Measurements from ENCODE around the gene ZNF500. TPM values are rescaled to one million over a fixed set of nuclear protein-coding genes. Genes with fewer than 3 reads are reported as not detected.

ZNF500 gene
- total RNA-seq, 2 experiments from 2014 or later, result 8.9 to 11.2 TPM

DNA sequence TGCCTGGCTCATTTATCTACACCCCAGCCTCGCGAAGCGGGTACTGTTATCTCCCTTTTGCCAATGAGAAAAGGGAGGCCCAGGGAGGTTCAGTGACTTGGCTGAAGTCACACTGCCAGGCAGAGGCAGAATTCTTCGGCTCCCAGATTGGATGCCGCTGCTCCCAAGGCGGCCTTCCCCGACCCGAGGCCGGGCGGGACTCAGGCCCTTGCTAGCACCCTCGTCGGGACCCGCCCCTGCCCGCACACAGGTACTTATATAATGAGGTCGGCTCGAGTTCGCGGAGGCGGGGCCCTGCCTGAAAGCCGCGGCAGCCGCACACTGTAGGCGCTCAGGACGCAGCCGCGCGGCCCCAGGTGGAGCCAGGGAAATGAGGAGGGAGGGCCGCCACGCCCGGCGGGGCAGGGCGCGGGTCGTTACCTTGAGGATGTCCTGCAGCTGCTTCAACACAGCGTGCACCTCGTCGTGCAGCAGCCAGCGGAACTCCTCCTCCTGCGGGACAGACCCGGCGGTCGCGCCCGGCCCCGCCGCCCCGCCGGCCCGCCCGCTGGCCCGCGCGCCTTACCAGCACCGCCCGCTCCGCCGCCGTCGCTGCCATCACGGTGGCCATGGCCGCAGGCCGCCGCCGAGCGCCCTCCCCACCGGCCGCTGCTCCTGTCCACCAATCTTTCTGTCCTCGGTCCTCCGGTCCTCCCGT, 35.1 kb upstream of the ZNF500 start, which contains the start of gene ROGDI:
TSS of gene ROGDI (minus strand) at position 672 of the 697 bp plus-strand sequence. CDS start at position 610, 62 bp downstream.
- Mint-ChIP-seq H3K27ac (no peak within 1 kb of the TSS), H3K36me3 (ENCODE audit: low read depth) (peaks cover 5% of the 10 kb centered on the region), H3K27me3 (ENCODE audit: low read depth) (no peaks in the 10 kb centered on the region), H3K4me1 (ENCODE audit: low read depth) (peaks cover 9% of the 10 kb centered on the region), H3K9me3 (no peaks in the 10 kb centered on the region), H3K4me3 (peak within 1 kb of the TSS; percentile 77)
- CTCF ChIA-PET, result interaction anchor here (1.5 kb wide), 1 partner anchor 154 kb away, joined by 3 read pairs; no protein-coding TSS in a partner anchor
- peak; percentile 81 for DNase-seq
- intact Hi-C loops (cut with micrococcal nuclease), result loop anchor here (1.0 to 2.0 kb wide), 6 partner anchors 34 to 264 kb away; partner anchors contain the start of genes ANKS3, CDIP1, DNAAF8 and GLYR1

DNA sequence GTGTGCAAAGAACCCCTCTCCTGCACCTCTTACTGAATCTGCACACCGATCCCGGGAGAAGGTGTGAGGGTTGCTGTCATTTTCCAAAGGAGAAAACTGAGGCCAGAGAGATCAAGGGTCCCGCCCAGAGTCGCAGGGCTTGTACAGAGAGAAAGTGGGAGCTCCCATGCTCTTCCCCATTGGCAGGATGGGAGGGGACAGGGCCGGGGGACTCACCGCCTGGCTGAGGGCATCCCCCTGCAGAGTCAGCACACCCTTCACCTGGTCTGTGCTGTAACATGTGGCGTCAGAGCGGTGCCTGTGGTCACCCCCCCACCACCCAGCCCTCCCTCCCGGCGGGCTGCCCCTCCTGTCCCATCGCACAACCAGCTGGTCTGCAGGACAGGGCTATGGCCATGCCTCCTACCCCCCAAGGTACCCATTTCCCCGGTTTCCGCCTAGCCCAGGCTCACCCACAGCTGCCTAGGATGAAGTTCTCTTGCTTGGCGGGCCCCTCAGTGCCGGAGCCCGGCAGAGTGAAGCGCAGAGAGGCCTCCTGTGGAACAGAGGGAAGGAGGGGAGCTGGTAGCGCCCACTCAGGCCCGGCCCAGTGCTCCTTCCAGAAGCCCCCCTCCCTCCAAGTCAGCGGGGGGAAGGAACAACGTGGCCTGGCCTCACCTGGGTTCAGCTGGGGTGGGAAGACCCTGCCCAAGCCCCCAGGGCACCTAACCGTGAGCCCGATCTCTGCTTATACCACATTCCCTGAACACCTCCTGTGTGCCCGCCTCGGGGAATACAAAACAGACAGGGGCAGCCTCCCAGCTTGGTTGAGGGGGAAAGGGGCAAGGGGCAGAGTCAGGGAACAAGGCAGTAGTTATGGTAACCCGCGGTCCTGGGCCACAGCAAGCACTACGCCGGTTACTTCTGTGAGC, 34.3 kb upstream of the ZNF500 start:
- Mint-ChIP-seq H3K27me3 (ENCODE audit: low read depth) (no peaks in the 10 kb centered on the region), H3K4me3 (peak overlapping the region; percentile 74), H3K27ac (no peak overlapping the region), H3K36me3 (ENCODE audit: low read depth) (peaks cover 5% of the 10 kb centered on the region), H3K9me3 (no peaks in the 10 kb centered on the region), H3K4me1 (ENCODE audit: low read depth) (peaks cover 9% of the 10 kb centered on the region)
- CTCF ChIA-PET, result interaction anchor here (1.5 kb wide), 1 partner anchor 155 kb away, joined by 3 read pairs; no protein-coding TSS in a partner anchor
- no peak for DNase-seq
- intact Hi-C loops (cut with micrococcal nuclease), result no loop called here

DNA sequence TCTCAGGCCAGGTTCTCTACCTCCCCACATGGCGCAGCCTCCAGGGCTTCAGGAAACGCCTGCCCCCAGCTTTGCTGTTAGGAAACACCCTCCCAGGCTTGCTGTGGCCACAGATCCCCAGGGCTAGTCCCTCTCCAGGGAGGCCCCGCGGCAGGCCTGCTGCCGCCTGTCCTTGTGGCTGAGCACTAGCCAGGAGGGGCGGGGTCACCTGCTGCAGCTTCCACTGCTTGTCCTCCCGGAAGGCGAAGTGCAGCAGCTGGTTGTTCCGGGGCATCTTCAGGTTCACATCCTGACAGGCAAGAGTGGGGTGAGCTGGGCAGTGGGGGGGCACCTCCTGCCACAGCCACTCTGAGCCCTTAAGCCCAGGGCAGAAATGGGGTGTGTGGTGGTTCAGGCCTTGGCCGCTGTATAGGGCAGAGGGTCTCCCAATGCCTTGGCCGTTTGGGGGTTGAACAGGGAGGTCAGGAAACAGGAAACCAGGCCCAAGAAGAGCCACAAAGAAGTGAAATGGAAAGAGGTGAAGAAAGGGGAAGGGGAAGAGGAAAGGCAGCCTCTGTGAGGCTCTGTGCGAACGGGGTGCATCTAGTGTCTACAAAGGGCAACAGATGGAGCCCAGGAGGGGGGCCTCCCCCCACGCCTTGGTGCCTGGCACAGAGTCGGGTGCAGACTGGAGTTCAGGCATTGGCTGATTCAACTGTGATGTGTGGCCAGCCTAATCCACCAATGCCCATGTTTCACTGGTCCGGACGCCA, 33.5 kb upstream of the ZNF500 start:
- CTCF ChIA-PET, result no interaction called here
- no peaks in the 10 kb centered on the region for H3K9me3 Mint-ChIP-seq
- DNase-seq, result no peak
- no peak overlapping the region for H3K27ac Mint-ChIP-seq
- peak overlapping the region; percentile 33 for H3K4me3 Mint-ChIP-seq
- intact Hi-C loops (cut with micrococcal nuclease), result no loop called here
- H3K36me3 Mint-ChIP-seq (ENCODE audit: low read depth), result peaks cover 4% of the 10 kb centered on the region
- no peaks in the 10 kb centered on the region for H3K27me3 Mint-ChIP-seq (ENCODE audit: low read depth)
- peaks cover 9% of the 10 kb centered on the region for H3K4me1 Mint-ChIP-seq (ENCODE audit: low read depth)

DNA sequence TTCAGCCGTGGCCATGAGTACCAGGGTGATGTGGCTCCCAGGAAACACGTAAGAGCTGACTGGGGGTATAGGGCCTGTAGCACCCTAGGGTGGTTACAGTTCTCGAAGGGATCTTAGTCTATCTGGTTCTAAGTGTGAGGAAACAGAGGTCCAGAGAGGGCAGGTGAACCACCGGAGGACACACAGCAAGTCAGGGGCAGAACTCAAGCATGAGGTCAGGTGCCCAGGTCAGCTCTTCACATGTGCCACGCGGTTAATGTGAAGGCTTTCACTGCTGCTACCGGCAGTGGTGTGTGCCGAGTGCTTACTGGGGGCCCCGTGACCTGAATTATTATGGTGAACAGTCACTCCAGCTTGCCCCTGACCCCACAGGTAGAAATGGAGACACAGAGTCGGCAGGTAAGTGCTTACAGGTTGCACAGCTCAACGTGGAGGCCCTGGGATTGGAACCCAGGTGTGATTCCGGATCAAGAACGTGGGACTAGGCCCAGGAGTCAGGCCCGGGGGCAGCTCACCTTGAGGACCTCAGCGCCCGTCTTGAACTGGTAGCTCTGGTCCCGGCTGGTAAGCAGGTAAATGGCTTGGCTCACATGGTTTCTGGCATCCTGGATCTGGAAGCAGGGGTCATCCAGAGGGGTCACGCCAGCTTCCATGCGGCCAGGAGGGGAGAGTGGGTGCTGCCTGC, 32.4 kb upstream of the ZNF500 start:
- DNase-seq, result no peak
- intact Hi-C loops (cut with micrococcal nuclease), result no loop called here
- Mint-ChIP-seq H3K9me3 (no peaks in the 10 kb centered on the region), H3K27me3 (ENCODE audit: low read depth) (no peaks in the 10 kb centered on the region), H3K27ac (no peak overlapping the region), H3K4me1 (ENCODE audit: low read depth) (peaks cover 9% of the 10 kb centered on the region), H3K4me3 (no peak overlapping the region), H3K36me3 (ENCODE audit: low read depth) (no peaks in the 10 kb centered on the region)
- CTCF ChIA-PET, result no interaction called here

DNA sequence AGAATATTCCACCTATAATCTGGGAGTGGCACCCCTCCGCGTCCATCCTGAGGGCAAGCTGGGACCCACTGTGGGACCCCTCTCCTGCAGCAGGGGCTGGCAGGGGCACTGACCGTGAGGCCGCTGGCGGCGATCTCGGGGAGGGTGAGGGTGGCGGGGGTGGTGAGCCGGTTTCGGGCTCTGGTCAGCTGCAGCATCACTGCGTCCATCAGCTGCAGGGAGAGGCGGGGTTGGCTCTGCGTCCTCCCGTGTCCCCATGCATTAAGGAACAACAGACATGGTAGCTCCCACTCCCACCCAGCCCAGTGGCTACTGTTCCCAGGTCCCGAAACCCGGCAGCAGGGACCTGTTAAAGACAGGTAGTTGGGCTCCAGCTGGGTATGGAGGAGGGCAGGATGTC, 31.5 kb upstream of the ZNF500 start:
- no peak for DNase-seq
- H3K9me3 Mint-ChIP-seq, result no peaks in the 10 kb centered on the region
- intact Hi-C loops (cut with micrococcal nuclease), result no loop called here
- no peak overlapping the region for H3K27ac Mint-ChIP-seq
- CTCF ChIA-PET, result interaction anchor here (0.7 kb wide), 1 partner anchor 21 kb away, joined by 3 read pairs; no protein-coding TSS in a partner anchor
- H3K4me3 Mint-ChIP-seq, result no peak overlapping the region
- no peaks in the 10 kb centered on the region for H3K36me3 Mint-ChIP-seq (ENCODE audit: low read depth)
- H3K4me1 Mint-ChIP-seq (ENCODE audit: low read depth), result peaks cover 9% of the 10 kb centered on the region
- no peaks in the 10 kb centered on the region for H3K27me3 Mint-ChIP-seq (ENCODE audit: low read depth)

DNA sequence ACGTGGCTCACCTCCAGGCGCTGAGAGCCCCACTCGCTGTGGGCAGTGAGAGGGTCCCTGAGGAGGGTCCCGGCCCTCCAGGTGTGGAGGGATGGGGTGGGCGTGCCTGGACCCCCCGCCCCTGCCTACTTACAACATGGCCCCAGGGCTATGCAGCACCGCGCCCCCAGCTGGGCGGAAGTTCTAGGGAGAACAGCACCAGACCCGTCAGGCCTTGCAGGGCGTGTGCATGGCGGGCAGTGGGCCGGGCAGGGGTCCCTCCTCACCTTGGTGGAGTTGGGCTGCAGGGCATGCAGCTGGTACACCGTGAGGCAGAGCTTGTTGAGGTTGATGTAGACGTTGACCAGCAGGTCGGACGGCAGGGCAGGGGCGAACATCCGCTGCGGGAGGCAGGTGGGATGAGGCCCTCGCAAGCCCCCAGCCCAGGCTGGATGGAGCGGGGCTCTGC, 30.9 kb upstream of the ZNF500 start:
- H3K27ac Mint-ChIP-seq, result no peak overlapping the region
- no peaks in the 10 kb centered on the region for H3K27me3 Mint-ChIP-seq (ENCODE audit: low read depth)
- H3K36me3 Mint-ChIP-seq (ENCODE audit: low read depth), result no peaks in the 10 kb centered on the region
- CTCF ChIA-PET, result no interaction called here
- no peaks in the 10 kb centered on the region for H3K9me3 Mint-ChIP-seq
- intact Hi-C loops (cut with micrococcal nuclease), result no loop called here
- no peak overlapping the region for H3K4me3 Mint-ChIP-seq
- peaks cover 5% of the 10 kb centered on the region for H3K4me1 Mint-ChIP-seq (ENCODE audit: low read depth)
- DNase-seq, result no peak

DNA sequence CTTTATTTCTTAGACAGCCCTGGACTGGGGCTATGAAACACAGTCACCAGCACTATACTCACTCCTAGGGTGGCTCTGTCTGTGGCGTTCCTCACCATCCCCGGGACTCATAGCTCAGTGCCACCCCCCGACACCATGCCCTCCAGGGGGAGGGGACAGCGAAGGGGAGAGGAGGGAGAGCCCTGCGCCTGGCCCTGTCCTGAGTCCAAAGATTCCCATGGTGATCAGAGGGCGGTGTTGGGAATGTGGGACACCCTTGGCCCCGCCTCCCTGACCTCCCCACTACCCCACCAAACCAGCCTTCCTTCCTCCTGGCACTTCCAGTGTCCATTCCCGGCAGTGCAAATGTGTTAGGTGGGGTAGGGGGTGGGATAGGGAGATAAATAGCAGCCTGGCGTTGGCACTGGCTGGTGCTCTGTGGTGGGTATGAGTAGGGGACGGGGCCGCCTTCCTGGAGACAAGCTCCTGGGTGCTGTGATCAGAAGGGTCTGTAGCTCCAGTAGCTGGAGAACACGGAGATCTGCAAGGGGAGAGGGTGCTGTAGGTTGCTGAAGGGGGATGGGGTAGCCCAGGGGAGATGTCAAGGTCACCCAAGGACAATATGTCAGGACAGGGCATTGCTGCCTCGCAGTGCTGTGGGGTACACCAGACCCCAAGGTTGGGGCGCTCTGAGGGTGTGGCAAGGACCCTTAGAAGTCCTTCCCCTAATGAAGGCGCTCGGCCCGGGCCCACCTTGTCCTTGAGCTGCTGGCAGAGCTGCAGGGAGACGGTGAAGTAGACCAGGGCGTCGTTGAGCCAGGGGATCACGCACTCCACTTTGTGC, 30.2 kb upstream of the ZNF500 start:
- H3K27ac Mint-ChIP-seq, result no peak overlapping the region
- CTCF ChIA-PET, result no interaction called here
- H3K36me3 Mint-ChIP-seq (ENCODE audit: low read depth), result no peaks in the 10 kb centered on the region
- no peaks in the 10 kb centered on the region for H3K9me3 Mint-ChIP-seq
- peaks cover 5% of the 10 kb centered on the region for H3K4me1 Mint-ChIP-seq (ENCODE audit: low read depth)
- H3K27me3 Mint-ChIP-seq (ENCODE audit: low read depth), result no peaks in the 10 kb centered on the region
- no peak overlapping the region for H3K4me3 Mint-ChIP-seq
- no peak for DNase-seq
- intact Hi-C loops (cut with micrococcal nuclease), result no loop called here

DNA sequence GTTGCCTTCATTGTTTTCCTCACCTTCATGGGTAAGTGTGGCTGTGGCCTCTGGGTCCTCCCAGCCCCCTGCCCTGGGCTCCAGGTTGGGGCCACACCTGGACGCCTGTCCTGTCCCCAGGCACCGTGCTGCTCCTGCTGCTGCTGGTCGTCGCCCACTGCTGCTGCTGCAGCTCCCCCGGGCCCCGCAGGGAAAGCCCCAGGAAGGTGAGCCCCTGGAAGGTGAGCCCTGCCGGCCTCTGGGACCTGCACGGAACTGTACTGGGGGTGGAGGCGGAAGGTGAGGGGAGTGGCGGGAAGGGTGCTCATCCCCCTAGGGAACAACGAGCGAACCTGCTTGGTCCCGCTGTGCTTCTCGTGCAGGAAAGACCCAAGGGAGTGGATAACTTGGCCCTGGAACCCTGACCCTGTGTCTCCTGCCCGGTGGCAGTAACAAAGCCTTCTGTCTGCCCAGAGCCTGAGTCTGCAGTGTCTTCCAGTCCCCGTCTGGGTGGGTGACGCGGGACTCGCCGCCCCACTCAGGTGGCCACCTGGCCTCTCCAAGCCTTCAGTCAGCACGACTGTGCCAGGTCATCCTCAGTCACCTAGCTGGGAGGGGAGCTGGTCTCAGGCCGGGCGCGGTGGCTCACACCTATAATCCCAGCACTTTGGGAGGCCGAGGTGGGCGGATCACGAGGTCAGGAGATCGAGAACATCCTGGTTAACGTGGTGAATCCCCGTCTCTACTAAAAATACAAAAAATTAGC, 29.0 kb upstream of the ZNF500 start:
- no peak overlapping the region for H3K4me3 Mint-ChIP-seq

DNA sequence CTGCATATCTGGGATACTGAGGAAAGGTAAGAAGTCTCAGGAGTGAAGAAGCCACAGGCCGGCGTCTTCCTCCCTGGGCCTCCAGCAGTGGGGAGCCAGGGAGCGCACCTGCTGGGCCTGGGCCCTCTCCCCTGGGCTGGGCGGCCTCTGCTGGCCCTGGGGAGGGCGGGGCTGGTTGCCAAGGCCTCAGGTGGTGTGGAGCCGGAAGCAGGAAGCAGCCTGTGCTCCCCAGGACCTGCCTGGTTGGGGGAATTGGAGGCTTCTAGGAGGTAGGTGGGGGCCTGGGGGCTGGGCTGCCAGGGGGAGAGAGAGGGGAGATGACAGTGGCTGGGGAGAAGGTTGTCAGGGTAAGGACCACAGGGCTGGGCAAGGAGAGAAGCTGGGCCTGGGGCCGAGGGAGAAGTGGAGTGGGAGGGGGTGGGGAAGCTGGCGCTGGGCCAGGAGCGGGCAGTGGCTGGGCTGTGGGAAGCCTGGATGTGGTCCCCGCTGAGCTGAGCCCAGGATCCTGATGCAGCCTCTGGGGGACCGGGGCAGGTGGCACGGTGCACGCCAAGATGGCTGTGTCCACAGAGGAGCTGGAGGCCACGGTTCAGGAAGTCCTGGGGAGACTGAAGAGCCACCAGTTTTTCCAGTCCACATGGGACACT, 28.3 kb upstream of the ZNF500 start, which contains the start of gene SMIM22:
TSS of gene SMIM22 (plus strand) at position 189 of the 647 bp plus-strand sequence. CDS start at position 555, 366 bp downstream.
- Mint-ChIP-seq H3K27ac (no peak within 1 kb of the TSS), H3K4me1 (ENCODE audit: low read depth) (no peaks in the 10 kb centered on the region), H3K4me3 (no peak within 1 kb of the TSS), H3K27me3 (ENCODE audit: low read depth) (no peaks in the 10 kb centered on the region), H3K9me3 (no peaks in the 10 kb centered on the region), H3K36me3 (ENCODE audit: low read depth) (no peaks in the 10 kb centered on the region)
- no peak for DNase-seq
- CTCF ChIA-PET, result no interaction called here
- intact Hi-C loops (cut with micrococcal nuclease), result no loop called here

More for the DNA sequence above, 29.0 kb upstream of the ZNF500 start:
- no peak for DNase-seq
- CTCF ChIA-PET, result no interaction called here
- intact Hi-C loops (cut with micrococcal nuclease), result no loop called here
- no peak overlapping the region for H3K27ac Mint-ChIP-seq
- no peaks in the 10 kb centered on the region for H3K36me3 Mint-ChIP-seq (ENCODE audit: low read depth)
- no peaks in the 10 kb centered on the region for H3K27me3 Mint-ChIP-seq (ENCODE audit: low read depth)
- no peaks in the 10 kb centered on the region for H3K9me3 Mint-ChIP-seq
- H3K4me1 Mint-ChIP-seq (ENCODE audit: low read depth), result peaks cover 2% of the 10 kb centered on the region

DNA sequence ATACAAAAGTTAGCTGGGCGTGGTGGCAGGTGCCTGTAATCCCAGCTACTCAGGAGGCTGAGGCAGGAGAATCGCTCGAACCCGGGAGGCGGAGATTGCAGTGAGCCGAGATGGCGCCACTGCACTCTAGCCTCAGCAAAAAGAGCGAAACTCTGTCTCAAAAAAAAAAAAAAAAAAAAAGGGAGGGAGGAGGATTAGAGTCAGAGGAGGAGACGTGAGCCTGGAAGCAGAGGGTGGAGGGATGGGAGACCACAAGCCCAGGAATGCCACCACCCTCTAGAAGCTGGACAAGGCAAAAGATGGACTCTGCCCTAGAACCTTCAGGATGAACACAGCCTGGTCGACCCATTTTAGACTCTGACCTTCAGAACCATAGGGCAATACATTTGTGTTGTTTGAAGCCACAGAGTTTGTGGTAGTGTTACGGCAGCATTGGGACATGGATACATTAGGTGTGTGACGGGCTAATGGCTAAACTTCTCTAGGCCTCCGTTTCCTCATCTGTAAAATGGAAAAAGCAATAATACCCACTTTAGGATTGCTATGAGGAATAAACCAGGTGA, 26.1 kb upstream of the ZNF500 start:
- Mint-ChIP-seq H3K36me3 (ENCODE audit: low read depth) (no peaks in the 10 kb centered on the region), H3K27me3 (ENCODE audit: low read depth) (no peaks in the 10 kb centered on the region)
- CTCF ChIA-PET, result interaction anchor here (0.7 kb wide), 1 partner anchor 154 kb away, joined by 4 read pairs; no protein-coding TSS in a partner anchor

More for the DNA sequence above, 26.1 kb upstream of the ZNF500 start:
- intact Hi-C loops (cut with micrococcal nuclease), result no loop called here
- no peak overlapping the region for H3K4me3 Mint-ChIP-seq
- no peaks in the 10 kb centered on the region for H3K4me1 Mint-ChIP-seq (ENCODE audit: low read depth)
- H3K9me3 Mint-ChIP-seq, result no peaks in the 10 kb centered on the region
- no peak for DNase-seq
- H3K27ac Mint-ChIP-seq, result no peak overlapping the region
